Measurements from ENCODE around the gene DUX4. TPM values are rescaled to one million over a fixed set of nuclear protein-coding genes. Genes with fewer than 3 reads are reported as not detected.

The DUX4 gene
- total and polyA plus RNA-seq, 2 donors, result 0.02 TPM; not detected in 1

Other genes starting within 250 kb of the DUX4 start
- 89.6 TPM for gene FRG1, start 232.9 kb upstream of the DUX4 start, total RNA-seq
- gene FRG1, start 232.9 kb upstream of the DUX4 start, polyA plus RNA-seq, result 87.3 TPM
- gene FRG2, start 146.5 kb upstream of the DUX4 start, total RNA-seq, result 0.05 TPM
- not detected for gene FRG2, start 146.5 kb upstream of the DUX4 start, polyA plus RNA-seq
- gene DBET, start 109.3 kb upstream of the DUX4 start, total RNA-seq, result not detected
- not detected for gene DBET, start 109.3 kb upstream of the DUX4 start, polyA plus RNA-seq